Measurements from ENCODE around the gene RTN1.

GRCh38 chr14:59727073-59727661 lies 143.4 kb downstream of the RTN1 start:
- no peak for TF ChIP-seq CTCF (IDR thresholded peaks at IDR 0.05; ENCODE audit: poor library complexity)
- no peak for TF ChIP-seq EZH2 (IDR thresholded peaks at IDR 0.05; ENCODE audit: borderline replicate concordance)
